Lung (tissue), 12 donors: Measurements from ENCODE around the gene NFATC1. TPM values are rescaled to one million over a fixed set of nuclear protein-coding genes. Genes with fewer than 3 reads are reported as not detected.

ENCODE experiments used
- ATAC-seq: fragments of 200-7000 bp; cut with Tn5 transposase; one replicate; pipeline ENCODE4 v1.9.1; 2020; ENCODE audit warnings: moderate number of reproducible peaks; ENCODE audit not compliant: insufficient read depth, low FRiP score
- DNase-seq, 3 donors: peaks; one replicate each; pipeline ENCODE4 v3.0.0-alpha.2; 2013 to 2017
- H3K27ac ChIP-seq, 2 donors: one replicate each; pipeline ENCODE4 v1.5.1; 2013; ENCODE audit warnings: mild to moderate bottlenecking in 2 of 2, moderate library complexity in 2 of 2, control low read depth in 1 of 2, inconsistent platforms in 1 of 2, low read depth in 1 of 2, low read length in 1 of 2
- H3K27me3 ChIP-seq, 3 donors: one replicate each; pipeline ENCODE4 v1.5.1; 2013; ENCODE audit warnings: low read length in 2 of 3; ENCODE audit not compliant: control insufficient read depth in 3 of 3, insufficient read depth in 3 of 3
- H3K36me3 ChIP-seq, 4 donors: one replicate each; pipeline ENCODE4 v1.5.1; 2013; ENCODE audit warnings: low read length in 4 of 4, mild to moderate bottlenecking in 1 of 4, moderate library complexity in 1 of 4; ENCODE audit not compliant: control insufficient read depth in 4 of 4, insufficient read depth in 4 of 4
- H3K4me1 ChIP-seq, 5 donors: one replicate each; pipeline ENCODE4 v1.5.1; 2013; ENCODE audit warnings: low read length in 5 of 5, mild to moderate bottlenecking in 2 of 5, moderate library complexity in 1 of 5; ENCODE audit not compliant: control insufficient read depth in 5 of 5, insufficient read depth in 5 of 5
- H3K4me3 ChIP-seq: one replicate; pipeline ENCODE4 v1.5.1; 2013; ENCODE audit warnings: mild to moderate bottlenecking, control low read depth, moderate library complexity
- H3K9ac ChIP-seq, 2 donors: one replicate each; pipeline ENCODE4 v1.5.1; 2013; ENCODE audit warnings: low read length in 2 of 2, control low read depth in 1 of 2; ENCODE audit not compliant: insufficient read depth in 1 of 2
- H3K9me3 ChIP-seq, 4 donors: one replicate each; pipeline ENCODE4 v1.5.1; 2013; ENCODE audit warnings: low read length in 3 of 4, mild to moderate bottlenecking in 1 of 4, moderate library complexity in 1 of 4; ENCODE audit not compliant: control insufficient read depth in 4 of 4, insufficient read depth in 3 of 4
- CTCF ChIP-seq: IDR thresholded peaks from 2 replicates; pipeline ENCODE4 v1.5.1; 2012; ENCODE audit warnings: mild to moderate bottlenecking; ENCODE audit errors: control extremely low read depth, extremely low read depth
- WGBS, 2 donors: extraction: QIAGEN DNeasy Blood & Tissue Kit; methylation state at CpG; one replicate each; pipeline ENCODE4 v1.1.7; 2013; 5-methylcytosine and 5-hydroxymethylcytosine counted together
- polyA plus RNA-seq, 2 donors: library from polyadenylated mRNA; stranded (reverse); fragments of 200-250 nt; gene quantifications; one replicate each; pipeline ENCODE4 v1.2.1, GENCODE V29; 2013
- total RNA-seq, 2 donors: library from RNA; depleted of rRNA in 1 of 2; stranded (reverse); fragments of >200 nt in 1 of 2; gene quantifications; one replicate each; pipeline ENCODE4 v1.2.1, GENCODE V29; 2014 to 2021
- donor health status: control.
- donor health status: control.
- donor health status: Bipolar disorder and iron deficiency.
- donor health status: healthy.
- donor health status: DM: yes; HTN: yes; CAD: no.

NFATC1 gene
- total and polyA plus RNA-seq, 4 donors = 8.6 to 25.5 (median 12.9) TPM

- no peak for ATAC-seq
- WGBS, 2 donors = 83 to 87% methylated on average over 15 of the region's 15 CpGs
- TF ChIP-seq CTCF = no peak
- no peak overlapping the region for H3K4me3 ChIP-seq
- no peak overlapping the region for H3K9ac ChIP-seq
- no peak for DNase-seq
- peaks cover 0 to 3% (median 0%) of the 10 kb centered on the region in 3 donors for H3K27me3 ChIP-seq
- H3K9me3 ChIP-seq = peaks cover 0 to 3% (median 0%) of the 10 kb centered on the region in 4 donors
- H3K4me1 ChIP-seq = peaks cover 0 to 19% (median 0%) of the 10 kb centered on the region in 5 donors
- no peaks in the 10 kb centered on the region for H3K36me3 ChIP-seq
- no peak overlapping the region for H3K27ac ChIP-seq
Measured at GRCh38 chr18:79542876-79543750, 147.4 kb downstream of the NFATC1 start.

GRCh38 chr18:79543861-79544385, 148.2 kb downstream of the NFATC1 start:
- ATAC-seq (no peak), DNase-seq (no peak)
- Histone ChIP-seq H3K9me3 (peaks cover 0 to 6% (median 0%) of the 10 kb centered on the region in 4 donors), H3K9ac (no peak overlapping the region), H3K4me1 (peaks cover 0 to 19% (median 0%) of the 10 kb centered on the region in 5 donors), H3K27ac (no peak overlapping the region), H3K27me3 (peaks cover 0 to 3% (median 0%) of the 10 kb centered on the region in 3 donors), H3K36me3 (no peaks in the 10 kb centered on the region), H3K4me3 (no peak overlapping the region)
- 85 to 86% methylated on average over 21 of the region's 21 CpGs for WGBS, 2 donors
- TF ChIP-seq CTCF = no peak

GRCh38 chr18:79544386-79544963, 148.7 kb downstream of the NFATC1 start:
- no peak overlapping the region for H3K27ac ChIP-seq
- 43 to 47% methylated on average over 20 to 23 of the region's 23 CpGs for WGBS, 2 donors
- H3K27me3 ChIP-seq = peaks cover 0 to 3% (median 0%) of the 10 kb centered on the region in 3 donors
- no peaks in the 10 kb centered on the region for H3K36me3 ChIP-seq
- no peak for ATAC-seq
- H3K4me3 ChIP-seq = no peak overlapping the region
- no peak overlapping the region for H3K9ac ChIP-seq
- peaks cover 0 to 19% (median 0%) of the 10 kb centered on the region in 5 donors for H3K4me1 ChIP-seq
- no peak for TF ChIP-seq CTCF
- peaks cover 0 to 6% (median 0%) of the 10 kb centered on the region in 4 donors for H3K9me3 ChIP-seq
- DNase-seq = no peak
